ENCODE data around the gene CELSR1. TPM values are rescaled to one million over a fixed set of nuclear protein-coding genes. Genes with fewer than 3 reads are reported as not detected.
"Not testable (repeated sequence)": the region's sequence is repeated elsewhere in the genome, so short reads cannot be mapped to it uniquely, and the experiment has no call there.

The CELSR1 gene
- polyA plus RNA-seq, 1 experiment = 1.0 TPM

DNA sequence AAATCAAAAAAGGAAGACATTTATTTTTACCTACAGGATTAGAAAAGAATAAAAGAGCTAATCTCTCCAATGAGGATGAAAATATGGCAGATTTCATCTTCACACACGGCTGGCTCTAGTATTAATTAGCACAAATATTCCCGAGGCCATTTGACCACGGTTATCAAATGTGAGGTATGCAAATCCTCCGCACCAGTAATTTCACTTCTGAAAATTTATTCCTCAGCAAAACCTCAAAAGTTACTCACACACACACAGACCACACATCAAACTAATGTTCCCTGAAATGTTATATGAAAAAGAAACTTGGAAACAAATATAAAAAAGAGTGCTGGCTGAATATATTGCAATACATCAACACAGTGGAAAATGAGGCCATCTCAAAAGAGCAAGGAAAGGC, 32.8 kb downstream of the CELSR1 start:
- DNase-seq (ENCODE audit: low read depth) = no peak
- Histone ChIP-seq H3K4me3 (ENCODE audit: low read depth, low read length) (no peak overlapping the region), H3K36me3 (ENCODE audit: control insufficient read depth, insufficient read depth, low read length) (no peaks in the 10 kb centered on the region), H3K27me3 (ENCODE audit: control insufficient read depth, insufficient read depth, low read length) (no peaks in the 10 kb centered on the region)
- TF ChIP-seq CTCF (IDR thresholded peaks at IDR 0.05; ENCODE audit: insufficient read depth, low read depth, low read length) = no peak
- ChIA-PET CTCF (no interaction called here), POLR2A (no interaction called here)

DNA sequence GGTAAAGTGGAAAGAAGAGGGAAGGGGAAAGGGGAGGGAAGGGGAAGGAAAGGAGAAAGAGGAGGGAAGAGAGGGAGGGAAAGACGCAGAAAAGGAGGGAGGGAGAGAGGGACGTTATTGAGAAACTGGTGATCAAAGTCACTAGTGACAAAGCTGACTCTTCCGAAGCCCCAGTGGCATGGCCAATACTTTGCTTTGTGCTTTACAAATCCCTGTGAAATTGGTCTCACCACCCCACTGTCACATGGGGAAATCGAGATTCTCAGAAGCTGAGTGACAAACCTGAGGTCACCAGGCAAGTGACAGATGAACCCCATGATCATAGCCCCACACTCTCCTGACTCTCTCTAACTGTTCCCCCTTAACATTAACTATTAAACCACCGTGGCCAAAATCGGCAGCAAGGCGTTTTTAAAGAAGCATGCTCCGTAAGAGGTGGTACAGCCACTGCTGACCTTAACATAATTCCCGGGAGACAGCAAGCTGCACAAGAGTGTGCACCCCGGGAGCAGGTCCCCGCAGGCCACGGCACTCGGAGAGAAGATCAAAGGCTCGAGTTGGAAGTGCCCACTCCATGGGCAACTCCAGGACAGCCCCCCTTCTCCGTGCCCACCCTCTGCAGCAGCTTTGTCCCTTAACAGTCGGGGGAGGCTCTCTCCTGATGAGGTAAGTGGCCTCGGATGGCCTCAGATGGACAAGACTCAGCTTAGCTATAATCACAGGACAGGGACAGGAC, 34.8 kb downstream of the CELSR1 start:
- H3K27me3 ChIP-seq (ENCODE audit: control insufficient read depth, insufficient read depth, low read length) = no peaks in the 10 kb centered on the region
- DNase-seq (ENCODE audit: low read depth) = no peak
- no peaks in the 10 kb centered on the region for H3K36me3 ChIP-seq (ENCODE audit: control insufficient read depth, insufficient read depth, low read length)
- no peak overlapping the region for H3K4me3 ChIP-seq (ENCODE audit: low read depth, low read length)
- POLR2A ChIA-PET = no interaction called here
- CTCF ChIA-PET = no interaction called here
- no peak for TF ChIP-seq CTCF (IDR thresholded peaks at IDR 0.05; ENCODE audit: insufficient read depth, low read depth, low read length)

GRCh38 chr22:46501701-46502100, 35.7 kb downstream of the CELSR1 start:
- POLR2A ChIA-PET = no interaction called here
- Histone ChIP-seq H3K4me3 (ENCODE audit: low read depth, low read length) (no peak overlapping the region), H3K27me3 (ENCODE audit: control insufficient read depth, insufficient read depth, low read length) (no peaks in the 10 kb centered on the region), H3K36me3 (ENCODE audit: control insufficient read depth, insufficient read depth, low read length) (no peaks in the 10 kb centered on the region)
- CTCF ChIA-PET = no interaction called here
- DNase-seq (ENCODE audit: low read depth) = peak; percentile 59
- no peak for TF ChIP-seq CTCF (IDR thresholded peaks at IDR 0.05; ENCODE audit: insufficient read depth, low read depth, low read length)

- POLR2A ChIA-PET; DNase-seq (ENCODE audit: low read depth); H3K27me3 ChIP-seq (ENCODE audit: control insufficient read depth, insufficient read depth, low read length); CTCF ChIA-PET; H3K36me3 ChIP-seq (ENCODE audit: control insufficient read depth, insufficient read depth, low read length); H3K4me3 ChIP-seq (ENCODE audit: low read depth, low read length): not testable (repeated sequence)
Measured at GRCh38 chr22:46501265-46501664, 36.2 kb downstream of the CELSR1 start.

DNA sequence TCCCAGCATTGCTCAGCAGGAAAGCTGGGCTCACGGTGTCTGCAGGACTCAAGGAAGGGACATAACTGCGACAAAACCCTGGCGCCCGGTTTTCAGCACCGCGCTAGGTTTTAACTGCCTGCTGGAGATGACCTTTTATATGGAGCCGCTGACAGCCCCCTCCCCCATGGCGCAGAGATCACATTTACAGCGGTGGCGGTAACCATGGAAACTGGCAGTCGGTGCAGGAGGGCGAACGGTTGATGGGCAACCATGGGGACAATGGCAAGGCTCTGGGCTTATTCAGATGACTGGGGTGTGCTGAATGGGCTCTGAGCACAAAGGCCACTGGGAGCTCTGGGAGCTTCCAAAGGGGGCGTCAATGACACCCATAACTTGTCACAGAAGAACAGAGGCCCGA, 37.2 kb downstream of the CELSR1 start:
- ChIA-PET POLR2A (no interaction called here), CTCF (interaction anchor here (0.6 kb wide), 1 partner anchor 24 kb away, joined by 3 read pairs; no protein-coding TSS in a partner anchor)
- no peak for TF ChIP-seq CTCF (IDR thresholded peaks at IDR 0.05; ENCODE audit: insufficient read depth, low read depth, low read length)
- Histone ChIP-seq H3K36me3 (ENCODE audit: control insufficient read depth, insufficient read depth, low read length) (no peaks in the 10 kb centered on the region), H3K27me3 (ENCODE audit: control insufficient read depth, insufficient read depth, low read length) (no peaks in the 10 kb centered on the region), H3K4me3 (ENCODE audit: low read depth, low read length) (no peak overlapping the region)
- DNase-seq (ENCODE audit: low read depth) = no peak

GRCh38 chr22:46499805-46500189, 37.6 kb downstream of the CELSR1 start:
- Histone ChIP-seq H3K27me3 (ENCODE audit: control insufficient read depth, insufficient read depth, low read length) (no peaks in the 10 kb centered on the region), H3K4me3 (ENCODE audit: low read depth, low read length) (no peak overlapping the region), H3K36me3 (ENCODE audit: control insufficient read depth, insufficient read depth, low read length) (no peaks in the 10 kb centered on the region)
- TF ChIP-seq CTCF (IDR thresholded peaks at IDR 0.05; ENCODE audit: insufficient read depth, low read depth, low read length) = no peak
- no peak for DNase-seq (ENCODE audit: low read depth)
- ChIA-PET POLR2A (no interaction called here), CTCF (interaction anchor here (1.3 kb wide), 2 partner anchors 12 kb away, joined by 3 to 4 read pairs; no protein-coding TSS in a partner anchor)
